Mesothelial cell of epicardium (in vitro differentiated cells): Measurements from ENCODE around the gene P2RX6. TPM values are rescaled to one million over a fixed set of nuclear protein-coding genes. Genes with fewer than 3 reads are reported as not detected.
A peak's percentile ranks its signal among the peaks of the same experiment; 100 is the strongest.

Source experiments
- DNase-seq, 2 experiments: peaks; one replicate each; pipeline ENCODE4 v3.0.0; 2021; ENCODE audit warnings: low spot score in 2 of 2; ENCODE audit not compliant: unreplicated experiment in 2 of 2
- H3K27ac Mint-ChIP-seq: 2 replicates; pipeline ENCODE4 v1.8.0; 2021; ENCODE audit warnings: mixed read lengths
- H3K27me3 Mint-ChIP-seq: 2 replicates; pipeline ENCODE4 v1.8.0; 2021; ENCODE audit warnings: low read depth, mixed read lengths
- H3K36me3 Mint-ChIP-seq: 2 replicates; pipeline ENCODE4 v1.8.0; 2021; ENCODE audit warnings: mixed read lengths
- H3K4me1 Mint-ChIP-seq: 2 replicates; pipeline ENCODE4 v1.8.0; 2021; ENCODE audit warnings: mixed read lengths
- H3K4me3 Mint-ChIP-seq: 2 replicates; pipeline ENCODE4 v1.8.0; 2021; ENCODE audit warnings: mild to moderate bottlenecking, moderate library complexity, mixed read lengths
- H3K9me3 Mint-ChIP-seq: 2 replicates; pipeline ENCODE4 v1.8.0; 2021; ENCODE audit warnings: mixed read lengths
- total RNA-seq: library from RNA; stranded (reverse); gene quantifications from 3 replicates; pipeline ENCODE4 v1.2.1, GENCODE V29; 2021
- TF ChIP-seq, protein P1 (sequence below): fragments of 200-600 bp; sonication (generic); IDR thresholded peaks from one replicate; pipeline ENCODE4 v1.5.0; 2021; ENCODE audit warnings: antibody characterized with exemption; ENCODE audit not compliant: unreplicated experiment

P2RX6 gene
- total RNA-seq, 1 donor from 2014 or later: 0.72 TPM

DNA sequence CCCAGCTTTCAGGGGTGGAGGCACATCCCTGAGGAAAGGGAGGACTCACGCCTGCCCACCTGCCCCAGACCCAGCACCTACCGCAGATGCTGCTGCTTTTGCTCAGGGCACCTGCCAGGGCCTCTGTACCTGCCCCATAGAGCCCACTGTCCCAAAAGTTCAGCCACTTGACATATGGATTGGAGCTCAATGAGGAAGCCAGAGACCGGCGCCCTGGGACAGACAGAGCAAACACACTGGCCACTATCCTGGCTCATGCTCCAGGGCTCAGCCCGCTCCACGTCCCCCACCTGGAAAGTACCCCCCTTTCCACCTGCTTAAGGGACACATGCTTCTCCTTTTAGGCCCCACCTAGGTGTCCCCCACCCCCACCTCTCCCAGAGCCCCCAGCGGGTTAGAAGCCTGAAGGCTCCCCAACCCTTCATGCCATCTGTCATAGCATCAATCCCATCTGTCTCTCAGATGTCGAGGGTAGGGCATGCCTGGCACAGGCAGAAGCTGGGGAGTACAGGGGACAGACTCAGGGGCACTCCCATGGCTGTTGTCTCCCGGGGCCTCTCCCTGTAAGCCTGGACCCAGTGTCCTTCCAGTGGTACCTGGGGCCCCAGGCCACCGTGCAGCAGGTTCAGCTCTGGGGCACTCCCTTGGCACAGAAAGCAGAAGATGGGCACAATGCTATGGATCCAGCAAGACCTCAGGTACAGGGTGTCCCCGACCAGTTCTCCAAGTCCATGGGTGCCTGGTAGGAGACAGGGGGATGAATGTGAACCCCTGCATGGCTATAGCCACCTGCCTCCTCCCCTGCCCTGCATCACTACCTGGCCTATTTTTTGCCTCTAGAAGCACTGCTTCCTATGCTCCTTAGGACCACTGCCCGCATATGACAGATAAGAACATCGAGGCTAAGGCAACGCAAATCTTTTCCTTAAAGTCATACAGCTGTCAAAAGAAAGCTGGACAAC is 2.2 kb upstream of the P2RX6 start:
- Mint-ChIP-seq H3K27me3 (no peaks in the 10 kb centered on the region), H3K36me3 (no peaks in the 10 kb centered on the region), H3K4me3 (peak overlapping the region; percentile 76), H3K9me3 (no peaks in the 10 kb centered on the region), H3K27ac (peak overlapping the region; percentile 60), H3K4me1 (peaks cover 38% of the 10 kb centered on the region)
- no peak for DNase-seq
- TF ChIP-seq, protein P1, sequence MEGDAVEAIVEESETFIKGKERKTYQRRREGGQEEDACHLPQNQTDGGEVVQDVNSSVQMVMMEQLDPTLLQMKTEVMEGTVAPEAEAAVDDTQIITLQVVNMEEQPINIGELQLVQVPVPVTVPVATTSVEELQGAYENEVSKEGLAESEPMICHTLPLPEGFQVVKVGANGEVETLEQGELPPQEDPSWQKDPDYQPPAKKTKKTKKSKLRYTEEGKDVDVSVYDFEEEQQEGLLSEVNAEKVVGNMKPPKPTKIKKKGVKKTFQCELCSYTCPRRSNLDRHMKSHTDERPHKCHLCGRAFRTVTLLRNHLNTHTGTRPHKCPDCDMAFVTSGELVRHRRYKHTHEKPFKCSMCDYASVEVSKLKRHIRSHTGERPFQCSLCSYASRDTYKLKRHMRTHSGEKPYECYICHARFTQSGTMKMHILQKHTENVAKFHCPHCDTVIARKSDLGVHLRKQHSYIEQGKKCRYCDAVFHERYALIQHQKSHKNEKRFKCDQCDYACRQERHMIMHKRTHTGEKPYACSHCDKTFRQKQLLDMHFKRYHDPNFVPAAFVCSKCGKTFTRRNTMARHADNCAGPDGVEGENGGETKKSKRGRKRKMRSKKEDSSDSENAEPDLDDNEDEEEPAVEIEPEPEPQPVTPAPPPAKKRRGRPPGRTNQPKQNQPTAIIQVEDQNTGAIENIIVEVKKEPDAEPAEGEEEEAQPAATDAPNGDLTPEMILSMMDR: no peak

DNA sequence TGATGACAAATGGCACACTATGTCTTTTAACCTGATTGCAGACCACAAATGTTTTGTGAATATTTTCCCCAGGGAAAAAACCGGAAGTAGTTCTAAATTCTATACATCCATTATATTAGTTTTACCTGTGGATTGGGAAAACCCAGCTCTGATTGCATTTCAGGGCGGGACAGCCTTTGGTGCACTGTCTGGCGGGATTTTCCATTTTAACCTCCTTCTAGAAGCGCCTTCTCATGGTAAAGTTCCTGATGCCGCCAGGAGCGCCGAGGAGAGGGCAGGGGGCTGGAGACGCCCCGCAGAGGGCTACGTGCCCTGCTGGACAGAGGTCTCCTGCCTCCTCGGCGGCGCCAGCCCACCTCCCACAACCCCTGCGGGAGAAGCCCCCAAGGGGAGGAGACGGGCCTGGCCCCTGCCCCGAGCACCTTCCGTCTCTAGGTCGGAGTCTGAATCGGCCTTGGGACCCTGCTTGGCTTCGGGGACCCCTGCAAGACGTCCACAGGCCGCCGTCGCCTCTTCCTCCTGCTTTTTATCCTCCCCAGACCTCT is 1.2 kb upstream of the P2RX6 start:
- peak overlapping the region; percentile 92 for H3K27ac Mint-ChIP-seq
- no peaks in the 10 kb centered on the region for H3K36me3 Mint-ChIP-seq
- TF ChIP-seq, protein P1: no peak
- no peaks in the 10 kb centered on the region for H3K27me3 Mint-ChIP-seq
- peaks cover 38% of the 10 kb centered on the region for H3K4me1 Mint-ChIP-seq
- H3K9me3 Mint-ChIP-seq: no peaks in the 10 kb centered on the region
- H3K4me3 Mint-ChIP-seq: peak overlapping the region; percentile 76
- peak in 1 of 2 experiments; percentile 52 for DNase-seq

DNA sequence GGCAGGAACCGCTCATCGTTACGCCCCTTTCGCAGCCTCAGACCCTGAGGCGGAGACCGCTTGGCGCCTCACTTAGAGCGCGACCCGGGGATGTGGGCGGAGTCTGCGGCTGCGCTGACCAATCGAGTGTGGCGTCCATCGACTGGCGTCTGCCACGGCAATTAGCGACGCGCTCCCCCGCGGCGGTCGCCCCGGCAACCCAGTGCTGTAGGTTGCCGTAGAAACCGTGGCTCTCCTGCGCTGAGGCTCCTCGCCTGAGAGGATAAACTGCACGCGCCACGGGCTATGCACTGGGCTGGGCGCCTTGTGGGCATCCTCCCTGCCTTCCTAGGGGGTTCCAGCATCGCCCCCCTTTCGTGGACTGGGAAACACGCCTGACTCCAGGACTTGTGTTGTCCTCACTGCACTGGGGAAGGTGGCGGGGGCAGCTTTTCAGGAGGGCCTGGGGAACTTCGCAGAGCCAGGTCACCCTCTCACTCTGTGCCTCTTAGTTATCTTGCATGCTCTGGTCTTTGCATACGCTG is 701 bp upstream of the P2RX6 start:
- Mint-ChIP-seq H3K36me3 (no peaks in the 10 kb centered on the region), H3K27me3 (no peaks in the 10 kb centered on the region), H3K4me3 (peak overlapping the region; percentile 76), H3K27ac (peak overlapping the region; percentile 92), H3K4me1 (peaks cover 38% of the 10 kb centered on the region), H3K9me3 (no peaks in the 10 kb centered on the region)
- TF ChIP-seq, protein P1: no peak
- peak; percentile 89 to 93 for DNase-seq

DNA sequence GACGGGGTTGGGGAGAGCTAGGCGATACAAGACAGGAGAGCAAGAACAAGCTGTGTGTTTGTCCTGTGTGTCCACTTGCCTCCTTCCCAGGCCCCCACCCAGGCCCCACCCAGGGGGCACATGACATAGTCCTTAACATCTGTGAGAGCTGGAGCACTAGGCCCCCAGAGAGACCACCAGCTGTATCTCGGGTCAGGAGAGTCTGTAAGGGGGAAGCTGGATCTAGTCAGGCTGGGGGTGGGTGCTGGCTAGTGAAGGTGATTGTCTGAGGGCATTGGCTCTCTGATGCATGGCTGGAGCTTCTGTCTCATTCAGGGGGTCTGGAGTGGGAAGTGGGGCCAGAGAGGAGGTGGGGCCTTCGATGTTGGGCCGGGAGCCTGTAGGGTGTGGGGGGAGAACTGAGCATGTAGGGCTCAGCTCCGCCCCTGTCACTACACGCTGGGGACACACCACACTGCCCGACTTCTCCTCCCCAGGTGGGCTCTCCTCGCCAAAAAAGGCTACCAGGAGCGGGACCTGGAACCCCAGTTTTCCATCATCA is 571 bp downstream of the P2RX6 start:
- peak overlapping the region; percentile 92 for H3K27ac Mint-ChIP-seq
- H3K4me1 Mint-ChIP-seq: peaks cover 38% of the 10 kb centered on the region
- TF ChIP-seq, protein P1: no peak

DNA sequence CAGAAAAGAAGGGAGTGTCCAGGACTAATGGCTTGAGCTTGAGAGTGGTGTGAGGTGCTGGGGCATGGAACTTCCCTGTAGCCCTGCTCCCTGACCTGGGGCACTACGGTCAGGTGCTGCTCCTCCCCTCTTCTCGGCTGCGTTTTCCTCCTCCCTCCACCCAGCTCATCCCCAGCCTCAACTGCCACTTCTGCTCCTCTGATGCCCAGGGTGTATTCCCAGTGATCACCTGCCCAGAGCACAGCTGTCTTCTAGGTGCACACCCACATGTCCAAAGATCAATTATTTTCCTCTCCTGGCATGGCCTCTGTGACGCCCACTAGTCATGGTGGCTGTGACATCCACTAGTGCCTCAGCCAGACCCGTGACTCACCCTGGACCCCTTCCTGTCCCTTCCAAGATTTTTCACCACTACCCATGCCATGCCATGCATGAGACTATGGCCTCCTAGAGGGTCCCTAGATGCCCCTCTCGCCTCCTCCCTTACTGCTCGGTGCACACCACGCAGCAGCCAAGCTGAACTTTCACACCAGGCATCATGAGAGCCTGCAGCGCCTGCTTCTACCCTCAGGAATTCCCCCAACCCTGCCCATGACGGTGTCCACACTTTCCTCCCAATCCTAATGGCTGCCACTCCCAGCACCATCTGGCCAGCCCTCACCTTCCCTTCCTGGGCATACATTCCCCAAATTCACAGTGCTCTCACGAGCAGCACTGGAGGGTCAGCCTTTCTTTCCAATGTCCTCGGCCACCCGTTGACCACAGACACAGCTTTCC is 1.9 kb downstream of the P2RX6 start:
- H3K36me3 Mint-ChIP-seq: no peaks in the 10 kb centered on the region
- H3K27me3 Mint-ChIP-seq: no peaks in the 10 kb centered on the region
- TF ChIP-seq, protein P1: no peak
- no peaks in the 10 kb centered on the region for H3K9me3 Mint-ChIP-seq
- no peak for DNase-seq
- H3K4me1 Mint-ChIP-seq: peaks cover 38% of the 10 kb centered on the region
- H3K27ac Mint-ChIP-seq: peak overlapping the region; percentile 73
- no peak overlapping the region for H3K4me3 Mint-ChIP-seq

More for the DNA sequence above, 571 bp downstream of the P2RX6 start:
- Mint-ChIP-seq H3K27me3 (no peaks in the 10 kb centered on the region), H3K4me3 (no peak overlapping the region), H3K36me3 (no peaks in the 10 kb centered on the region), H3K9me3 (no peaks in the 10 kb centered on the region)
- DNase-seq: no peak
